ENCODE data around the gene HNMT.

HNMT gene

DNA sequence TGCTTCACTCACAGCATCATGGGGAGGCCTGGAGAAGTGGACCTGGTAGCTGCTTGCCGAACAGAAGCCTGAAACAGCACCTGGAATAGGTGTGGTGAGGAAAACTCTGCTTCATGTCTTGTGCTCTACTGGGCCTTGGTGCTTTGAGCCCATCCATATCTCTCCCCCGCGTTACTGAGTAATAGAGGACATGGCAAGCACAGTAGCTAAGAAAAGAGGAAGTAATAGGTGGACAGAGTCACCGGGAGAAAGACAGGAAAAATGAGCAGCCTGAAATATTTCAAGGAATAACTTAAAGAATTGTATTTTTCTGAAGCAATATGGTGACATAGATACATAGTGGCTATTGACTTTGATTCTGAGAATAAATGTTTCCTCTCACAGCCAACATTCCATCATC is 14.0 kb upstream of the HNMT start:
- DNase-seq (ENCODE audit: low read depth in 1 of 2, low spot score in 1 of 2) = no peak

DNA sequence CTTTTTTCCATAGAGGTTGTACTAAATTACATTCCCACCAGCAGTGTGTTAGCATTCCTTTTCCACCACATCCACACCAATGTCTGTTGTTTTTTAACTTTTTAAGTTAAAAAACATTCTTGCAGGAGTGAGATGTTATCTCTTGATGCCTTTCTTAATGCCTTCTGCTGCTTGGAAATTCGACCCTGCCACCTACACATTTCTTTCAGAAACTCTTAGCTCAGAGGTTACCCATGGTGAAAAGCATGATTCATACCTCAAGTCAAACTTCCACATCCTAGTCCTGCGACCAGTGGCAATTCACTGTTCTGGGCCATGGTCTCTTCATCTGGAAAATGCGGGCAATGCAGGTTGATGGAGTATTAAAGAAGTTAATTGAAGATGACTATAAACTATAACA is 12.7 kb upstream of the HNMT start:
- TF ChIP-seq SPI1 (IDR thresholded peaks at IDR 0.05; ENCODE audit: borderline replicate concordance, low read depth) (no peak), POLR2AphosphoS5 (IDR thresholded peaks at IDR 0.05; ENCODE audit: low read depth) (no peak), GABPA (IDR thresholded peaks at IDR 0.05; ENCODE audit: low read depth) (no peak)
- TF ChIP-seq, protein P1, sequence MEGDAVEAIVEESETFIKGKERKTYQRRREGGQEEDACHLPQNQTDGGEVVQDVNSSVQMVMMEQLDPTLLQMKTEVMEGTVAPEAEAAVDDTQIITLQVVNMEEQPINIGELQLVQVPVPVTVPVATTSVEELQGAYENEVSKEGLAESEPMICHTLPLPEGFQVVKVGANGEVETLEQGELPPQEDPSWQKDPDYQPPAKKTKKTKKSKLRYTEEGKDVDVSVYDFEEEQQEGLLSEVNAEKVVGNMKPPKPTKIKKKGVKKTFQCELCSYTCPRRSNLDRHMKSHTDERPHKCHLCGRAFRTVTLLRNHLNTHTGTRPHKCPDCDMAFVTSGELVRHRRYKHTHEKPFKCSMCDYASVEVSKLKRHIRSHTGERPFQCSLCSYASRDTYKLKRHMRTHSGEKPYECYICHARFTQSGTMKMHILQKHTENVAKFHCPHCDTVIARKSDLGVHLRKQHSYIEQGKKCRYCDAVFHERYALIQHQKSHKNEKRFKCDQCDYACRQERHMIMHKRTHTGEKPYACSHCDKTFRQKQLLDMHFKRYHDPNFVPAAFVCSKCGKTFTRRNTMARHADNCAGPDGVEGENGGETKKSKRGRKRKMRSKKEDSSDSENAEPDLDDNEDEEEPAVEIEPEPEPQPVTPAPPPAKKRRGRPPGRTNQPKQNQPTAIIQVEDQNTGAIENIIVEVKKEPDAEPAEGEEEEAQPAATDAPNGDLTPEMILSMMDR (IDR thresholded peaks at IDR 0.05; ENCODE audit: insufficient read depth, low read length) = no peak
- TF ChIP-seq, protein P2, sequence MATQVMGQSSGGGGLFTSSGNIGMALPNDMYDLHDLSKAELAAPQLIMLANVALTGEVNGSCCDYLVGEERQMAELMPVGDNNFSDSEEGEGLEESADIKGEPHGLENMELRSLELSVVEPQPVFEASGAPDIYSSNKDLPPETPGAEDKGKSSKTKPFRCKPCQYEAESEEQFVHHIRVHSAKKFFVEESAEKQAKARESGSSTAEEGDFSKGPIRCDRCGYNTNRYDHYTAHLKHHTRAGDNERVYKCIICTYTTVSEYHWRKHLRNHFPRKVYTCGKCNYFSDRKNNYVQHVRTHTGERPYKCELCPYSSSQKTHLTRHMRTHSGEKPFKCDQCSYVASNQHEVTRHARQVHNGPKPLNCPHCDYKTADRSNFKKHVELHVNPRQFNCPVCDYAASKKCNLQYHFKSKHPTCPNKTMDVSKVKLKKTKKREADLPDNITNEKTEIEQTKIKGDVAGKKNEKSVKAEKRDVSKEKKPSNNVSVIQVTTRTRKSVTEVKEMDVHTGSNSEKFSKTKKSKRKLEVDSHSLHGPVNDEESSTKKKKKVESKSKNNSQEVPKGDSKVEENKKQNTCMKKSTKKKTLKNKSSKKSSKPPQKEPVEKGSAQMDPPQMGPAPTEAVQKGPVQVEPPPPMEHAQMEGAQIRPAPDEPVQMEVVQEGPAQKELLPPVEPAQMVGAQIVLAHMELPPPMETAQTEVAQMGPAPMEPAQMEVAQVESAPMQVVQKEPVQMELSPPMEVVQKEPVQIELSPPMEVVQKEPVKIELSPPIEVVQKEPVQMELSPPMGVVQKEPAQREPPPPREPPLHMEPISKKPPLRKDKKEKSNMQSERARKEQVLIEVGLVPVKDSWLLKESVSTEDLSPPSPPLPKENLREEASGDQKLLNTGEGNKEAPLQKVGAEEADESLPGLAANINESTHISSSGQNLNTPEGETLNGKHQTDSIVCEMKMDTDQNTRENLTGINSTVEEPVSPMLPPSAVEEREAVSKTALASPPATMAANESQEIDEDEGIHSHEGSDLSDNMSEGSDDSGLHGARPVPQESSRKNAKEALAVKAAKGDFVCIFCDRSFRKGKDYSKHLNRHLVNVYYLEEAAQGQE (IDR thresholded peaks at IDR 0.05; ENCODE audit: insufficient replicate concordance, low read depth) = no peak
- H3K27me3 ChIP-seq (ENCODE audit: insufficient read depth, poor library complexity, severe bottlenecking) = no peaks in the 10 kb centered on the region
- no peak overlapping the region for H3K27ac ChIP-seq (replicated peaks)
- DNase-seq (ENCODE audit: low read depth in 1 of 2, low spot score in 1 of 2) = no peak
- no peak overlapping the region for H3K4me3 ChIP-seq (replicated peaks; ENCODE audit: insufficient read depth, low read length)

More for the DNA sequence above, 14.0 kb upstream of the HNMT start:
- TF ChIP-seq GABPA (IDR thresholded peaks at IDR 0.05; ENCODE audit: low read depth) = no peak
- TF ChIP-seq, protein P2 (IDR thresholded peaks at IDR 0.05; ENCODE audit: insufficient replicate concordance, low read depth) = no peak
- no peak for TF ChIP-seq POLR2AphosphoS5 (IDR thresholded peaks at IDR 0.05; ENCODE audit: low read depth)
- no peak for TF ChIP-seq SPI1 (IDR thresholded peaks at IDR 0.05; ENCODE audit: borderline replicate concordance, low read depth)
- TF ChIP-seq, protein P1 (IDR thresholded peaks at IDR 0.05; ENCODE audit: insufficient read depth, low read length) = no peak
- H3K27ac ChIP-seq (replicated peaks) = no peak overlapping the region
- H3K4me3 ChIP-seq (replicated peaks; ENCODE audit: insufficient read depth, low read length) = no peak overlapping the region
- H3K27me3 ChIP-seq (ENCODE audit: insufficient read depth, poor library complexity, severe bottlenecking) = no peaks in the 10 kb centered on the region

DNA sequence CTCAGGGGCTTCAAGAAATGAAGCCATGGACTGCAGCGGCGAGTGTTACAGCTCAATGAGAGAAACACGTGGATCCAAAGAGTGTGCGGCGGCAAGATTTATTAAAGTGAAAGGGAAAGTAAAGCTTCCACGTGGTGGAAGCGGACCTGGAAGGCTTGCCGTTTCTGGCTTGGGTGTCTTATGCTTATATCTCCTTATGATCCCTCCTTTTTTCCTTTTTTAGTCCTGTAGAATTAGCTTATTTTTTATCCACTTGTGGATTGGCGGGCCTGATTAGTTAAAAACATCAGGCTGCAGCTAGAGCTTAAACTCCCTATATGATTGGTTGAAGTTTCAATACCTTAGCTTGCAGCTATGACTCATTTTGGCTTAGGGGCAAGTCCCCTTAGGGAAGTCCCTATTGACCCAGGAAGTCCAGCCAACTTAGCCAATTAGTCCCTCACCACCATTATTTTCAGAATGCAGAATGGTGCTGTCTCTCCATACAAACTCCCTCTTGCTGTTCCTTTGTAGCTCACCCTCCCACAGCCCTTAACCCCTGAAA is 11.6 kb upstream of the HNMT start:
- TF ChIP-seq, protein P2 (IDR thresholded peaks at IDR 0.05; ENCODE audit: insufficient replicate concordance, low read depth) = no peak
- TF ChIP-seq GABPA (IDR thresholded peaks at IDR 0.05; ENCODE audit: low read depth) = no peak
- TF ChIP-seq, protein P1 (IDR thresholded peaks at IDR 0.05; ENCODE audit: insufficient read depth, low read length) = no peak
- no peak for TF ChIP-seq POLR2AphosphoS5 (IDR thresholded peaks at IDR 0.05; ENCODE audit: low read depth)
- no peak for TF ChIP-seq SPI1 (IDR thresholded peaks at IDR 0.05; ENCODE audit: borderline replicate concordance, low read depth)
- H3K4me3 ChIP-seq (replicated peaks; ENCODE audit: insufficient read depth, low read length) = no peak overlapping the region
- no peak overlapping the region for H3K27ac ChIP-seq (replicated peaks)
- no peak for DNase-seq (ENCODE audit: low read depth in 1 of 2, low spot score in 1 of 2)
- no peaks in the 10 kb centered on the region for H3K27me3 ChIP-seq (ENCODE audit: insufficient read depth, poor library complexity, severe bottlenecking)

All from HL-60 (cell line).